GM18517 (cell line): ENCODE data around the gene PPAN.

ENCODE experiments used
- ATAC-seq: cut with Tn5 transposase; IDR thresholded peaks from one replicate; pipeline ENCODE4 v1.9.1; 2021; ENCODE audit warnings: mild to moderate bottlenecking, moderate library complexity; ENCODE audit not compliant: unreplicated experiment

The PPAN gene

GRCh38 chr19:10091895-10092641, 14.1 kb upstream of the PPAN start:
- no peak for ATAC-seq

- no peak for ATAC-seq
These were observed 13.4 kb upstream of the PPAN start for GRCh38 chr19:10092648-10093294.

GRCh38 chr19:10093295-10094186, 12.6 kb upstream of the PPAN start:
- ATAC-seq, result no peak

- no peak for ATAC-seq
These were observed 10.6 kb upstream of the PPAN start for GRCh38 chr19:10095622-10095947.

GRCh38 chr19:10095948-10096614, 10.1 kb upstream of the PPAN start:
- peak; percentile 64 for ATAC-seq

GRCh38 chr19:10096615-10096963, 9.6 kb upstream of the PPAN start:
- ATAC-seq, result no peak

GRCh38 chr19:10100163-10100785, 5.9 kb upstream of the PPAN start:
- no peak for ATAC-seq

GRCh38 chr19:10102787-10103236, 3.4 kb upstream of the PPAN start:
- no peak for ATAC-seq

- no peak for ATAC-seq
These were observed 2.0 kb upstream of the PPAN start for GRCh38 chr19:10104130-10104513.

GRCh38 chr19:10104665-10105508, 1.3 kb upstream of the PPAN start:
- peak; percentile 35 for ATAC-seq

GRCh38 chr19:10105509-10106099, 558 bp upstream of the PPAN start:
- ATAC-seq, result peak; percentile 19

GRCh38 chr19:10107254-10107653, 1.1 kb downstream of the PPAN start:
- no peak for ATAC-seq

- no peak for ATAC-seq
These were observed 1.7 kb downstream of the PPAN start for GRCh38 chr19:10107817-10108367.

GRCh38 chr19:10109528-10109927, 3.4 kb downstream of the PPAN start:
- no peak for ATAC-seq

GRCh38 chr19:10110076-10110971, 4.2 kb downstream of the PPAN start:
- no peak for ATAC-seq

- ATAC-seq, result no peak
These were observed 4.8 kb downstream of the PPAN start for GRCh38 chr19:10110972-10111317.

GRCh38 chr19:10111405-10111811, 5.2 kb downstream of the PPAN start, which contains the start of gene P2RY11:
Gene P2RY11, plus strand, starts transcription at chr19:10111693. Its CDS starts 29 bp downstream, at chr19:10111722.
- ATAC-seq, result no peak
